HepG2 (cell line): ENCODE measurements around the gene CDK5RAP2. TPM values are rescaled to one million over a fixed set of nuclear protein-coding genes. Genes with fewer than 3 reads are reported as not detected.

ENCODE experiments used
- ATAC-seq: fragments of 200-7000 bp; cut with Tn5 transposase; 3 replicates; pipeline ENCODE4 v1.9.1; 2020; ENCODE audit warnings: mild to moderate bottlenecking, moderate library complexity
- BruUV-seq: library from RNA; stranded (reverse); fragments of 400-500 nt; replicated peaks from 2 replicates; lab custom pipeline; 2021; lab: Mats Ljungman, UMichigan
- CTCF ChIA-PET: fragments of 300-600 bp; formaldehyde crosslinking; extraction: SDS; loops from one replicate; lab custom pipeline; 2021; ENCODE audit warnings: low total read pairs, inconsistent platforms, low intra/inter-chr PET ratio; lab: Yijun Ruan, JAX
- POLR2A ChIA-PET: fragments of 350-600 bp; sonication (Branson Sonifier 250); formaldehyde crosslinking; loops from one replicate; lab custom pipeline; 2020; ENCODE audit warnings: antibody characterized with exemption, inconsistent platforms; lab: Yijun Ruan, JAX
- DNase-seq: peaks from one replicate; pipeline ENCODE4 v3.0.0-alpha.2; 2015; ENCODE audit warnings: low spot score
- FAIRE-seq: peaks from 3 replicates; lab custom pipeline; 2011; peaks lifted over from hg19 to GRCh38; lab: Jason Lieb, UNC
- H2AFZ ChIP-seq: one replicate; pipeline ENCODE4 v1.6.1; 2011; ENCODE audit warnings: low read length, inconsistent platforms
- H3K27ac ChIP-seq: fragments of 300-600 bp; 3 replicates; pipeline ENCODE4 v1.8.0; 2011; ENCODE audit warnings: mixed run types, mild to moderate bottlenecking, mixed read lengths, low read length, inconsistent platforms; ENCODE audit not compliant: insufficient read depth; ENCODE audit errors: extremely low read length
- H3K27me3 ChIP-seq, 2 experiments: fragments of 200-600 bp in 1 of 2; 2 replicates in 1 of 2; 3 replicates in 1 of 2; pipeline versions ENCODE4 v1.6.0 to v1.8.0; 2011; ENCODE audit warnings: low read length in 2 of 2, mild to moderate bottlenecking in 2 of 2, moderate library complexity in 2 of 2, inconsistent platforms in 1 of 2; ENCODE audit not compliant: insufficient read depth in 2 of 2, control insufficient read depth in 1 of 2
- H3K36me3 ChIP-seq, 2 experiments: fragments of 200-600 bp in 1 of 2; replicated peaks in 1 of 2; 2 replicates in 1 of 2; 3 replicates in 1 of 2; pipeline versions ENCODE4 v1.5.1 to v1.8.0; 2011; ENCODE audit warnings: low read length in 2 of 2, inconsistent platforms in 1 of 2; ENCODE audit not compliant: insufficient read depth in 2 of 2, control insufficient read depth in 1 of 2
- H3K4me1 ChIP-seq: 2 replicates; pipeline ENCODE4 v1.5.1; 2012; ENCODE audit warnings: low read length, inconsistent platforms; ENCODE audit not compliant: insufficient read depth
- H3K4me2 ChIP-seq: 2 replicates; pipeline ENCODE4 v1.6.0; 2011; ENCODE audit warnings: low read depth, low read length, inconsistent platforms
- H3K4me3 ChIP-seq, 3 experiments: fragments of 200-600 bp in 1 of 3; sonication (generic), shearing (Covaris generic) in 1 of 3; replicated peaks in 1 of 3; 2 replicates each; pipeline ENCODE4 v1.5.1; 2011 to 2016; ENCODE audit warnings: low read length in 3 of 3, inconsistent platforms in 2 of 3, low read depth in 2 of 3, mild to moderate bottlenecking in 2 of 3, control low read depth in 1 of 3, mixed read lengths in 1 of 3; ENCODE audit not compliant: insufficient read depth in 1 of 3
- H3K79me2 ChIP-seq: one replicate; pipeline ENCODE4 v1.6.1; 2011; ENCODE audit warnings: low read length, inconsistent platforms; ENCODE audit not compliant: insufficient read depth
- H3K9ac ChIP-seq: 2 replicates; pipeline ENCODE4 v1.6.0; 2011; ENCODE audit warnings: mild to moderate bottlenecking, low read depth, low read length, inconsistent platforms; ENCODE audit not compliant: insufficient read depth
- H3K9me3 ChIP-seq: 2 replicates; pipeline ENCODE4 v1.5.1; 2012; ENCODE audit warnings: mild to moderate bottlenecking, low read length
- H4K20me1 ChIP-seq: 2 replicates; pipeline ENCODE4 v1.6.0; 2011; ENCODE audit warnings: inconsistent platforms, mild to moderate bottlenecking, low read length, moderate library complexity; ENCODE audit not compliant: insufficient read depth
- CEBPB ChIP-seq: IDR thresholded peaks from 2 replicates; pipeline ENCODE4 v1.6.1; 2011; ENCODE audit warnings: low read depth, low read length, improper control_type of control experiment, borderline replicate concordance
- FOSL2 ChIP-seq: sonication (generic); formaldehyde crosslinking; IDR thresholded peaks from 2 replicates; pipeline ENCODE4 v1.4.0; 2020; ENCODE audit warnings: missing genetic modification reagents
- MEIS1 ChIP-seq: sonication (generic); formaldehyde crosslinking; IDR thresholded peaks from 2 replicates; pipeline ENCODE4 v1.9.0; 2021; ENCODE audit warnings: mild to moderate bottlenecking, missing genetic modification reagents, moderate library complexity, borderline replicate concordance
- MEIS2 ChIP-seq: sonication (generic); formaldehyde crosslinking; IDR thresholded peaks from 2 replicates; pipeline ENCODE4 v1.9.0; 2021; ENCODE audit warnings: mild to moderate bottlenecking, missing genetic modification reagents
- REL ChIP-seq: sonication (generic); formaldehyde crosslinking; conservative IDR thresholded peaks from 2 replicates; pipeline ENCODE4 v1.8.0; 2022; ENCODE audit warnings: mild to moderate bottlenecking, missing genetic modification reagents, moderate library complexity
- TSC22D2 ChIP-seq: sonication (generic); formaldehyde crosslinking; IDR thresholded peaks from 2 replicates; pipeline ENCODE4 v1.5.1; 2020; ENCODE audit warnings: missing genetic modification reagents, mild to moderate bottlenecking, borderline replicate concordance
- ZFP36 ChIP-seq: fragments of 150-350 bp; IDR thresholded peaks from 2 replicates; pipeline ENCODE4 v1.6.1; 2018; ENCODE audit warnings: borderline replicate concordance, low read length, low read depth; ENCODE audit not compliant: partially characterized antibody
- ZNF569 ChIP-seq: sonication (generic); formaldehyde crosslinking; IDR thresholded peaks from 2 replicates; pipeline ENCODE4 v1.5.0; 2020; ENCODE audit warnings: mild to moderate bottlenecking, missing genetic modification reagents, moderate library complexity, borderline replicate concordance
- ZNF670 ChIP-seq: sonication (generic); formaldehyde crosslinking; IDR thresholded peaks from 2 replicates; pipeline ENCODE4 v1.8.0; 2022; ENCODE audit warnings: mild to moderate bottlenecking, missing genetic modification reagents, borderline replicate concordance
- WGBS: methylation state at CpG from one replicate; pipeline ENCODE4 v1.1.6; 2017; ENCODE audit warnings: low lambda C conversion rate; 5-methylcytosine and 5-hydroxymethylcytosine counted together
- in situ Hi-C: cut with HindIII; loops from 2 replicates; pipeline ENCODE4 v1.10.0; 2017; ENCODE audit warnings: low pct_unique_long_range_greater_than_20kb; ENCODE audit not compliant: extremely low pct_ligation_motif_present
- intact Hi-C: fragments of 100-400 bp; cut with micrococcal nuclease; formaldehyde crosslinking; loops from one replicate; pipeline ENCODE4 v1.10.0; 2022; ENCODE audit not compliant: unreplicated experiment
- polyA plus RNA-seq, 8 experiments: library from polyadenylated mRNA; depleted of rRNA in 3 of 8; stranded (reverse) in 7 of 8; unstranded in 1 of 8; fragments of >200 nt; fragmentation: Illumina TruSeq in 4 of 8; extraction: Trizol in 4 of 8; gene quantifications; 2 replicates each; pipeline versions ENCODE4 v1.2.1 to v1.2.3, GENCODE V29; 2011 to 2016; ENCODE audit warnings: low read depth in 4 of 8, missing spikeins in 1 of 8, mixed read lengths in 1 of 8; ENCODE audit not compliant: insufficient read depth in 1 of 8
- total RNA-seq, 5 experiments: library from RNA; depleted of rRNA; stranded (reverse); fragments of >200 nt; fragmentation: Illumina TruSeq; extraction: Trizol; gene quantifications; 2 replicates each; pipeline ENCODE4 v1.2.3, GENCODE V29; 2016; ENCODE audit warnings: low read depth in 1 of 5
- TF ChIP-seq, protein P1 (sequence below), 2 experiments: fragments of 450-650 bp in 1 of 2; sonication (generic) in 1 of 2; formaldehyde crosslinking in 1 of 2; IDR thresholded peaks; 2 replicates each; pipeline versions ENCODE4 v1.6.1 to v1.8.0; 2016 to 2022; ENCODE audit warnings: antibody characterized with exemption in 1 of 2, mild to moderate bottlenecking in 1 of 2, missing genetic modification reagents in 1 of 2

CDK5RAP2 gene
- total and polyA plus RNA-seq, 2 of the 13 experiments (the other 11 are each of a cell fraction or from before 2014, with no cell fraction given): 31.8 to 42.2 TPM

DNA sequence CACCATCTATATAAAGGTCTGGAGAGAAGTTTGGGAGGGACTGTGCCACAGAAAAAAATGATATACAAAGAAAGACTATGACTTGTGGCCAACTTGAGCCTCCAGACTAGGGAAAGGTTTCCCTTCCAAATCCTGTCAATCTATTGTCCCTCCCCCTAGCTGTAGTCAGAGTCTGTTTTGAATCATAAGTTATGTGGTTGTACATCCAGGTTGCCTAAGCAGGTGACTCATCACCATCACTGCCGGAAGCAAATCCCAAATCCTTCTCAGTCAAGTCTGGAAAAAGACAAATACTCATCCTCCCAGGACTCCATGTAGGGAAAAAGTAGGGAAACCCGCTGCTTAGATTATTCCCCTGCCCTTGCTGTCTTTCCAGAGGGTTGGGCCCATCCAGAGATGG is 235.7 kb downstream of the CDK5RAP2 start:
- FAIRE-seq (no peak), DNase-seq (peak; percentile 37), ATAC-seq (no peak; the same call in 2 of the 3 replicates)
- H3K4me2 ChIP-seq: no peak overlapping the region
- no peaks in the 10 kb centered on the region for H3K79me2 ChIP-seq
- intact Hi-C loops: no loop called here
- H3K9me3 ChIP-seq: no peaks in the 10 kb centered on the region
- no peaks in the 10 kb centered on the region for H3K36me3 ChIP-seq
- H3K4me1 ChIP-seq: peaks cover 6% of the 10 kb centered on the region; the same call in 1 of the 2 replicates
- H3K27ac ChIP-seq: no peak overlapping the region
- WGBS: 5% methylated on average over 2 of the region's 2 CpGs
- H4K20me1 ChIP-seq: no peaks in the 10 kb centered on the region
- POLR2A ChIA-PET: no interaction called here
- CTCF ChIA-PET: no interaction called here
- no peak overlapping the region for H3K9ac ChIP-seq
- no peak overlapping the region for H2AFZ ChIP-seq
- no TSS peak for BruUV-seq
- no peaks in the 10 kb centered on the region for H3K27me3 ChIP-seq
- TF ChIP-seq CEBPB (0 out of 2 replicates have a peak, but pooled peaks have one; percentile 10), MEIS2 (CRISPR knock-in tag) (no peak), ZFP36 (no peak), ZNF569 (no peak), FOSL2 (CRISPR knock-in tag) (peak; percentile 90), REL (no peak)
- no peak overlapping the region for H3K4me3 ChIP-seq
- in situ Hi-C loops: no loop called here

DNA sequence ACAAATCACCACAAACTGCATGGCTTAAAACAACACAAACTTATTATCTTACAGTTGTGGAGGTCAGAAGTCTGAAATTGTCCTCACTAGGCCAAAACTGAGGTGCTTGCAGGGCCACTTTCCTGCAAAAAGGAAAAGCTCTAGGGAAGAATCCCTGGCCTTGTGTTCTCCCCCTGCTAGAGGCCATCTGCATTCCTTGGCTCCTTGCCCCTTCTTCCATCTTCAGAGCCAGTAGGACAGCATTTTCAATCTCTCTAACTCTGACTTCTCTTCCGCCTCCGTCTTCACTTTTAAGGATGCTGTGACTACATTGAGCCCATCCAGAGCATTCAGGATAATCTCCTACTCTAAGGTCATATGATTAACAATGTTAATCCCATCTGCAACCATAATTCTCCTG is 236.6 kb downstream of the CDK5RAP2 start:
- Histone ChIP-seq H3K9me3 (no peaks in the 10 kb centered on the region), H3K27ac (no peak overlapping the region), H3K36me3 (no peaks in the 10 kb centered on the region), H3K4me2 (no peak overlapping the region), H4K20me1 (no peaks in the 10 kb centered on the region), H3K79me2 (no peaks in the 10 kb centered on the region), H2AFZ (no peak overlapping the region), H3K4me1 (peaks cover 6% of the 10 kb centered on the region; the same call in 1 of the 2 replicates), H3K9ac (no peak overlapping the region), H3K27me3 (no peaks in the 10 kb centered on the region), H3K4me3 (no peak overlapping the region)
- WGBS: 91% methylated on average over 2 of the region's 2 CpGs
- BruUV-seq: no TSS peak
- FAIRE-seq (no peak), ATAC-seq (no peak), DNase-seq (no peak)
- ChIA-PET CTCF (no interaction called here), POLR2A (no interaction called here)
- in situ Hi-C loops (no loop called here), intact Hi-C loops (no loop called here)
- TF ChIP-seq, protein P1, sequence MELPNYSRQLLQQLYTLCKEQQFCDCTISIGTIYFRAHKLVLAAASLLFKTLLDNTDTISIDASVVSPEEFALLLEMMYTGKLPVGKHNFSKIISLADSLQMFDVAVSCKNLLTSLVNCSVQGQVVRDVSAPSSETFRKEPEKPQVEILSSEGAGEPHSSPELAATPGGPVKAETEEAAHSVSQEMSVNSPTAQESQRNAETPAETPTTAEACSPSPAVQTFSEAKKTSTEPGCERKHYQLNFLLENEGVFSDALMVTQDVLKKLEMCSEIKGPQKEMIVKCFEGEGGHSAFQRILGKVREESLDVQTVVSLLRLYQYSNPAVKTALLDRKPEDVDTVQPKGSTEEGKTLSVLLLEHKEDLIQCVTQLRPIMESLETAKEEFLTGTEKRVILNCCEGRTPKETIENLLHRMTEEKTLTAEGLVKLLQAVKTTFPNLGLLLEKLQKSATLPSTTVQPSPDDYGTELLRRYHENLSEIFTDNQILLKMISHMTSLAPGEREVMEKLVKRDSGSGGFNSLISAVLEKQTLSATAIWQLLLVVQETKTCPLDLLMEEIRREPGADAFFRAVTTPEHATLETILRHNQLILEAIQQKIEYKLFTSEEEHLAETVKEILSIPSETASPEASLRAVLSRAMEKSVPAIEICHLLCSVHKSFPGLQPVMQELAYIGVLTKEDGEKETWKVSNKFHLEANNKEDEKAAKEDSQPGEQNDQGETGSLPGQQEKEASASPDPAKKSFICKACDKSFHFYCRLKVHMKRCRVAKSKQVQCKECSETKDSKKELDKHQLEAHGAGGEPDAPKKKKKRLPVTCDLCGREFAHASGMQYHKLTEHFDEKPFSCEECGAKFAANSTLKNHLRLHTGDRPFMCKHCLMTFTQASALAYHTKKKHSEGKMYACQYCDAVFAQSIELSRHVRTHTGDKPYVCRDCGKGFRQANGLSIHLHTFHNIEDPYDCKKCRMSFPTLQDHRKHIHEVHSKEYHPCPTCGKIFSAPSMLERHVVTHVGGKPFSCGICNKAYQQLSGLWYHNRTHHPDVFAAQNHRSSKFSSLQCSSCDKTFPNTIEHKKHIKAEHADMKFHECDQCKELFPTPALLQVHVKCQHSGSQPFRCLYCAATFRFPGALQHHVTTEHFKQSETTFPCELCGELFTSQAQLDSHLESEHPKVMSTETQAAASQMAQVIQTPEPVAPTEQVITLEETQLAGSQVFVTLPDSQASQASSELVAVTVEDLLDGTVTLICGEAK (IDR thresholded peaks at IDR 0.05): no peak
- TF ChIP-seq, protein P1 (CRISPR knock-in tag; IDR thresholded peaks at IDR 0.05): no peak
- no peak for TF ChIP-seq TSC22D2
- no peak for TF ChIP-seq ZNF670 (CRISPR knock-in tag)
- TF ChIP-seq MEIS1 (CRISPR knock-in tag): no peak
